K562 (cell line): Measurements from ENCODE around the gene ZMPSTE24. TPM values are rescaled to one million over a fixed set of nuclear protein-coding genes. Genes with fewer than 3 reads are reported as not detected.

ENCODE experiments used
- BRD9 ChIP-seq: fragments of 450-650 bp; IDR thresholded peaks from 2 replicates; pipeline ENCODE4 v1.6.1; 2018; ENCODE audit warnings: low read depth; ENCODE audit not compliant: partially characterized antibody
- CEBPG ChIP-seq, 3 experiments: fragments of 200-800 bp in 1 of 3; sonication (Bioruptor generic) in 1 of 3; sonication (generic) in 1 of 3; formaldehyde crosslinking in 1 of 3; IDR thresholded peaks in 2 of 3; conservative IDR thresholded peaks in 1 of 3; 2 replicates each; pipeline versions ENCODE4 v1.6.1 to v1.8.0; 2016 to 2022; ENCODE audit warnings: missing compliant biosample characterization in 2 of 3, missing genetic modification characterization in 2 of 3, mild to moderate bottlenecking in 1 of 3, missing genetic modification reagents in 1 of 3
- ELF1 ChIP-seq: fragments of 200-800 bp; sonication (Bioruptor generic); IDR thresholded peaks from 2 replicates; pipeline ENCODE4 v1.6.1; 2016; ENCODE audit warnings: missing genetic modification characterization, missing compliant biosample characterization
- FOXJ2 ChIP-seq: fragments of 200-800 bp; sonication (Bioruptor generic); IDR thresholded peaks from 2 replicates; pipeline ENCODE4 v1.6.1; 2016; ENCODE audit warnings: missing genetic modification characterization, missing compliant biosample characterization
- FOXK2 ChIP-seq, 2 experiments: fragments of 450-650 bp; IDR thresholded peaks in 1 of 2; conservative IDR thresholded peaks in 1 of 2; 2 replicates each; pipeline ENCODE4 v1.6.1; 2016; ENCODE audit warnings: low read depth in 2 of 2, mild to moderate bottlenecking in 1 of 2
- MGA ChIP-seq: fragments of 450-650 bp; IDR thresholded peaks from 2 replicates; pipeline ENCODE4 v1.6.1; 2016; ENCODE audit warnings: mild to moderate bottlenecking, moderate library complexity
- MNT ChIP-seq, 2 experiments: fragments of 450-650 bp; conservative IDR thresholded peaks; 2 replicates each; pipeline ENCODE4 v1.6.1; 2017; ENCODE audit warnings: mild to moderate bottlenecking in 2 of 2, moderate library complexity in 2 of 2
- PHF20 ChIP-seq: fragments of 450-650 bp; IDR thresholded peaks from 2 replicates; pipeline ENCODE4 v1.6.1; 2018; ENCODE audit not compliant: partially characterized antibody
- SMAD4 ChIP-seq: fragments of 250-450 bp; sonication (Bioruptor Pico); conservative IDR thresholded peaks from 2 replicates; pipeline ENCODE4 v1.8.0; 2021; ENCODE audit warnings: inconsistent platforms, mild to moderate bottlenecking, moderate library complexity
- SMARCA5 ChIP-seq: fragments of 450-650 bp; IDR thresholded peaks from 2 replicates; pipeline ENCODE4 v1.6.1; 2016
- SOX6 ChIP-seq: fragments of 450-650 bp; IDR thresholded peaks from 2 replicates; pipeline ENCODE4 v1.6.1; 2014; ENCODE audit warnings: mild to moderate bottlenecking
- SUPT5H ChIP-seq: fragments of 450-650 bp; IDR thresholded peaks from 2 replicates; pipeline ENCODE4 v1.6.1; 2016
- ZNF121 ChIP-seq: sonication (generic); formaldehyde crosslinking; conservative IDR thresholded peaks from 2 replicates; pipeline ENCODE4 v1.8.0; 2022; ENCODE audit warnings: missing genetic modification reagents
- polyA plus RNA-seq, 8 experiments: library from polyadenylated mRNA; depleted of rRNA in 4 of 8; stranded (reverse) in 5 of 8; unstranded in 3 of 8; fragments of >200 nt; fragmentation: Nextera tagmentation in 2 of 8; fragmentation: Illumina TruSeq in 1 of 8; extraction: Ambion mirVana in 2 of 8; extraction: Trizol in 1 of 8; gene quantifications; 2 replicates each; pipeline versions ENCODE4 v1.2.1 to v1.2.3, GENCODE V29; 2011 to 2014; ENCODE audit warnings: inconsistent platforms in 1 of 8, missing spikeins in 1 of 8
- total RNA-seq, 7 experiments: library from RNA; depleted of rRNA in 6 of 7; stranded (reverse); fragments of >200 nt in 6 of 7; fragmentation: Illumina TruSeq in 2 of 7; extraction: Trizol in 2 of 7; gene quantifications; 2 replicates each; pipeline versions ENCODE4 v1.2.1 to v1.2.3, GENCODE V29; 2011 to 2021; ENCODE audit warnings: low replicate concordance in 1 of 7

Gene ZMPSTE24
- total and polyA plus RNA-seq, 9 of the 15 experiments (the other 6 are each of a cell fraction or from before 2014, with no cell fraction given) = 30.7 to 75.9 (median 64.3) TPM

- TF ChIP-seq MGA = peak; percentile 43; the same call in 1 of the 2 replicates
- TF ChIP-seq FOXJ2 = 0 out of 2 replicates have a peak, but pooled peaks have one; percentile 3
- TF ChIP-seq SUPT5H = 0 out of 2 replicates have a peak, but pooled peaks have one; percentile 51
- 0 out of 4 replicates have a peak, but pooled peaks of 1 of the 2 experiments have one; percentile 4 for TF ChIP-seq MNT (conservative IDR thresholded peaks at IDR 0.05)
- TF ChIP-seq CEBPG (CRISPR knock-in tag; IDR thresholded peaks at IDR 0.05) = peak; percentile 32; the same call in 1 of the 2 replicates
- peak in 1 of 2 experiments; percentile 13; a peak in 1 of 4 replicates for TF ChIP-seq CEBPG (tag; conservative IDR thresholded peaks at IDR 0.05 in 1 of 2, IDR thresholded peaks at IDR 0.05 in 1 of 2)
- TF ChIP-seq ELF1 (tag) = peak; percentile 73; the same call in 1 of the 2 replicates
- peak; percentile 53 for TF ChIP-seq ZNF121 (CRISPR knock-in tag)
- peak; percentile 54 for TF ChIP-seq SMAD4 (CRISPR knock-in tag)
- peak; percentile 17; the same call in 1 of the 2 replicates for TF ChIP-seq SOX6
- 0 out of 2 replicates have a peak, but pooled peaks have one; percentile 40 for TF ChIP-seq SMARCA5
- TF ChIP-seq FOXK2 (conservative IDR thresholded peaks at IDR 0.05 in 1 of 2, IDR thresholded peaks at IDR 0.05 in 1 of 2; ENCODE audit: low read depth in 2 of 2) = peak; percentile 90 to 93
- peak; percentile 43 for TF ChIP-seq BRD9
- peak; percentile 19 for TF ChIP-seq PHF20
These were observed 36.5 kb upstream of the ZMPSTE24 start (continued) for GRCh38 chr1:40221471-40221905.
